GM23248 (cell line): ENCODE results near the gene OPCML.

Source experiments
- EZH2 ChIP-seq: fragments of 200-600 bp; sonication (generic); IDR thresholded peaks from 2 replicates; pipeline ENCODE4 v1.6.1; 2018; ENCODE audit warnings: antibody characterized with exemption, mild to moderate bottlenecking; ENCODE audit not compliant: insufficient read depth, poor library complexity, severe bottlenecking
- EZH2phosphoT487 ChIP-seq: fragments of 200-600 bp; sonication (generic); IDR thresholded peaks from 2 replicates; pipeline ENCODE4 v1.6.1; 2018; ENCODE audit warnings: antibody characterized with exemption, moderate library complexity, mild to moderate bottlenecking, low read depth; ENCODE audit not compliant: insufficient read depth

- no peak for TF ChIP-seq EZH2
- no peak for TF ChIP-seq EZH2phosphoT487
These were observed 991.7 kb downstream of the OPCML start for GRCh38 chr11:132540581-132540980.
